Tibial nerve (tissue), 4 donors: Measurements from ENCODE around the gene EFTUD2. TPM values are rescaled to one million over a fixed set of nuclear protein-coding genes. Genes with fewer than 3 reads are reported as not detected.

Experiments used
- DNase-seq, 2 donors: peaks; one replicate each; pipeline ENCODE4 v3.0.0-alpha.2; 2019; ENCODE audit warnings: low spot score in 2 of 2
- H3K27ac ChIP-seq, 4 donors: fragments of 200-600 bp; sonication (generic) in 3 of 4; one replicate each; pipeline ENCODE4 v1.5.1; 2017 to 2019; ENCODE audit warnings: mild to moderate bottlenecking in 1 of 4
- H3K27me3 ChIP-seq, 2 donors: fragments of 200-600 bp; sonication (generic) in 1 of 2; one replicate each; pipeline versions ENCODE4 v1.5.1 to v1.6.0; 2017 to 2019
- H3K36me3 ChIP-seq, 3 donors: fragments of 200-600 bp; sonication (generic); one replicate each; pipeline ENCODE4 v1.5.1; 2018 to 2019
- H3K4me1 ChIP-seq, 4 donors: fragments of 200-600 bp; sonication (generic) in 3 of 4; one replicate each; pipeline ENCODE4 v1.5.1; 2017 to 2019
- H3K4me3 ChIP-seq, 4 donors: fragments of 200-600 bp; sonication (generic) in 3 of 4; one replicate each; pipeline ENCODE4 v1.5.1; 2017 to 2019; ENCODE audit warnings: mild to moderate bottlenecking in 1 of 4, moderate library complexity in 1 of 4
- H3K9me3 ChIP-seq, 4 donors: fragments of 200-600 bp; sonication (generic) in 3 of 4; one replicate each; pipeline ENCODE4 v1.5.1; 2017 to 2019
- EP300 ChIP-seq, 2 donors: sonication (generic); formaldehyde crosslinking; IDR thresholded peaks; one replicate each; pipeline ENCODE4 v1.6.1; 2017; ENCODE audit warnings: antibody characterized with exemption in 2 of 2, mild to moderate bottlenecking in 1 of 2
- POLR2A ChIP-seq, 2 donors: fragments of 450-650 bp; IDR thresholded peaks; one replicate each; pipeline ENCODE4 v1.6.1; 2017; ENCODE audit warnings: antibody characterized with exemption in 2 of 2, mild to moderate bottlenecking in 2 of 2, moderate library complexity in 2 of 2
- whole genome bisulfite sequencing, 2 donors: methylation state at CpG; one replicate each; pipeline ENCODE4 v1.1.5; 2018; 5-methylcytosine and 5-hydroxymethylcytosine counted together
- total RNA-seq, 4 donors: library from RNA; depleted of rRNA; stranded (reverse); fragments of >200 nt; gene quantifications; one replicate each; pipeline ENCODE4 v1.1.0, GENCODE V29; 2016
- TF ChIP-seq, protein P1 (sequence below), 5 experiments: fragments of 200-600 bp in 3 of 5; fragments of 450-650 bp in 2 of 5; sonication (generic) in 3 of 5; IDR thresholded peaks; one replicate each; pipeline ENCODE4 v1.5.1; 2016 to 2019; ENCODE audit warnings: antibody characterized with exemption in 5 of 5, mild to moderate bottlenecking in 3 of 5, moderate library complexity in 2 of 5

EFTUD2 gene
- total RNA-seq, 4 donors from 2014 or later: 48.9 to 137 (median 57.0) TPM

DNA sequence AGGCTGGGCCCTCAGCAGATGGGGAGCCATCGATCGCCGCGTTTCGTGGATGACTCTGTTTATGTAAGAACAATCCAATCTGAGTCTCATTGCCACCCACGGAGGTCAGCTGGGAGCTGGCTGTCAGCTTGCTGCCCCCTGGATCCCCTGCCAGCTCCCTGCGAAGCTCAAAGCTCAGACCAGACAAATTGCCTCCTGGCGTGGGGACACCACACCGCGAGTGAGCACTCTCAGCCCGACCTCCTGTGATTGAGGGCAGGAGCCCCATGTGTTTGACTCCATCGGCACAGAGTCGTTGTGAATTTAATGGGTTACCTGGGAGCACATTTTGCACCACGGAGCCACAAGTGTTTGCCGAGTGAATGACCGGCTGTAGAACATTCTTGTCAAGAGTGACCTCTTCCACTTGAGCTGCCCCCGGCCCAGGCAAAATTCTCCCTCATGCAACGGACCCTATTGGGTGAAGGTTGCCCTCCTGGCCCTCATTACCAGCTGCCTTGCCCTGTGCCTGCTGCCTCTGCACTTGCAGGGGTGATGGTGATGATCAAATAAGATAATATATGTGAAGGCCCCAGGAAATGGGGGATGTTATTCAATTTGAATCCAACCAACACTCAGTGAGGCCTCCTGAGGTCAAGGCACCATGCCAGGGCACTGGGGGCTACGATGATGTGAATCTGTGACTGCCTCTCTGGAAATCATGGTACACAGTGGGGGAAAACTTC lies 23.7 kb upstream of the EFTUD2 start:
- no peaks in the 10 kb centered on the region for H3K27me3 ChIP-seq
- no peak overlapping the region for H3K27ac ChIP-seq
- DNase-seq: no peak
- no peaks in the 10 kb centered on the region for H3K36me3 ChIP-seq
- peaks cover 0 to 34% (median 9%) of the 10 kb centered on the region in 4 donors for H3K4me1 ChIP-seq
- TF ChIP-seq, protein P1, sequence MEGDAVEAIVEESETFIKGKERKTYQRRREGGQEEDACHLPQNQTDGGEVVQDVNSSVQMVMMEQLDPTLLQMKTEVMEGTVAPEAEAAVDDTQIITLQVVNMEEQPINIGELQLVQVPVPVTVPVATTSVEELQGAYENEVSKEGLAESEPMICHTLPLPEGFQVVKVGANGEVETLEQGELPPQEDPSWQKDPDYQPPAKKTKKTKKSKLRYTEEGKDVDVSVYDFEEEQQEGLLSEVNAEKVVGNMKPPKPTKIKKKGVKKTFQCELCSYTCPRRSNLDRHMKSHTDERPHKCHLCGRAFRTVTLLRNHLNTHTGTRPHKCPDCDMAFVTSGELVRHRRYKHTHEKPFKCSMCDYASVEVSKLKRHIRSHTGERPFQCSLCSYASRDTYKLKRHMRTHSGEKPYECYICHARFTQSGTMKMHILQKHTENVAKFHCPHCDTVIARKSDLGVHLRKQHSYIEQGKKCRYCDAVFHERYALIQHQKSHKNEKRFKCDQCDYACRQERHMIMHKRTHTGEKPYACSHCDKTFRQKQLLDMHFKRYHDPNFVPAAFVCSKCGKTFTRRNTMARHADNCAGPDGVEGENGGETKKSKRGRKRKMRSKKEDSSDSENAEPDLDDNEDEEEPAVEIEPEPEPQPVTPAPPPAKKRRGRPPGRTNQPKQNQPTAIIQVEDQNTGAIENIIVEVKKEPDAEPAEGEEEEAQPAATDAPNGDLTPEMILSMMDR (IDR thresholded peaks at IDR 0.05): no peak
- TF ChIP-seq EP300 (IDR thresholded peaks at IDR 0.05) (no peak), POLR2A (IDR thresholded peaks at IDR 0.05) (no peak)
- WGBS, 2 donors: 55 to 58% methylated on average over 14 to 19 of the region's 19 CpGs
- no peak overlapping the region for H3K4me3 ChIP-seq
- no peaks in the 10 kb centered on the region for H3K9me3 ChIP-seq

DNA sequence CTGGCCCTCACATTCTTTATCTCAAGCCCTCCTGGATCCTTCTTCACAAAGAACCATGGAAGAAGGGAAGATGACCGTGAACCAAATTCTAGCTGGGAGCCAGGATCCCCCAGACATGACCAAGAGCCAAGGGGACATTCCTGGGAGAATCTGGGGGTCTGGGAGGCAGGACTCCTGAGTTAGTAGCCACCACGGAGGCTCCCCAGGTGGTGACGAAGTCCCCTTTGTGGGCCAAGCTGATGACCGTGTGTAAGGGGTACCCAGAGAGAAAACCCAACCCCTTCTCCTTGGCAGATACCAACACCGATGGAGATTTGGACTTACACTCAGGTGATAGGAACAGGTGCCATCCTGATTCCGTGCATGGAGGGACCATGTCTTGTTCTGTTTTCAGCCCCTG lies 22.9 kb upstream of the EFTUD2 start:
- Histone ChIP-seq H3K36me3 (no peaks in the 10 kb centered on the region), H3K27me3 (no peaks in the 10 kb centered on the region), H3K4me1 (peaks cover 0 to 41% (median 13%) of the 10 kb centered on the region in 4 donors), H3K9me3 (no peaks in the 10 kb centered on the region), H3K4me3 (no peak overlapping the region), H3K27ac (no peak overlapping the region)
- no peak for DNase-seq
- 83 to 92% methylated on average over 5 to 6 of the region's 6 CpGs for WGBS, 2 donors
- TF ChIP-seq POLR2A (IDR thresholded peaks at IDR 0.05): no peak
- TF ChIP-seq, protein P1 (IDR thresholded peaks at IDR 0.05): no peak
- no peak for TF ChIP-seq EP300 (IDR thresholded peaks at IDR 0.05)

DNA sequence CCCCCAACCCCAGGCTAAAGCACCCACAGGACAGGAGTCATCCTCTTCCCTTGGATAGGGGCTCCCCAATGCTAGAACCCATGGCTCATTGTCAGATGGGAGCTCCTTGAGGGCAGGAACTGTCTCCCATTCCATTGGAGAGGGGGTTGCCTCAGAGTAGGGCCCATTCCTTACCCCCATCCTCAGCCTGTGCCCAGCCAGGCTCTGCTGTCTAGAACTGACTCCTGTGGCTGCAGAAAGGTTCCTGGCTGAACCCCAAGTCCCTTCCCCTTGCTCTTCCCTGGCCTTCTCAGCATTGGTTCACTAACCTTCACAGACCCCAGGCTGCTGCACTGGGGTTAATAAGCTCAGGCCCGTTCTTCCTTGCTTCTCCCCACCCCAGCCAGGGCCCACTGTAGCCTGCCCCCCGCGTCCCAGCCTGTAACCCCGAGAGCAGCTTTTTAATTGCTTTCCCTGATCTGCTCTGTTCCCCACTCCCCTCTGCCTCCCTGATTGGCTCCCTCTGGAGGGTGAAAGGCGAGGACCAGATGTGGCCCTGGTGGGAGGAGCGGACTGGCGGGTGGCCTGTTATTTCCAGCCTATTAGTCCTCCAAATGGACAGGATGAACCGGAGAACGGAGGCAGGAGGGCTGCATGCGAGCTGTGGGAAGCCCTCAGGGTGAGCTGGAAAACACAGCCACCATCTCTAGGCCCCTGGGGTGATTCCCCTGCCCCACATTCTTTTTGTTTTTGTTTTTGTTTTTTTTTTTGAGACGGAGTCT lies 22.1 kb upstream of the EFTUD2 start:
- H3K27me3 ChIP-seq: no peaks in the 10 kb centered on the region
- no peaks in the 10 kb centered on the region for H3K9me3 ChIP-seq
- 52 to 56% methylated on average over 11 of the region's 11 CpGs for WGBS, 2 donors
- peak overlapping the region in 2 of 4 donors; percentile 70 to 78 for H3K27ac ChIP-seq
- H3K4me1 ChIP-seq: peaks cover 0 to 48% (median 14%) of the 10 kb centered on the region in 4 donors
- no peaks in the 10 kb centered on the region for H3K36me3 ChIP-seq
- DNase-seq: no peak
- H3K4me3 ChIP-seq: no peak overlapping the region
- TF ChIP-seq POLR2A (IDR thresholded peaks at IDR 0.05) (no peak), EP300 (IDR thresholded peaks at IDR 0.05) (no peak)
- TF ChIP-seq, protein P1 (IDR thresholded peaks at IDR 0.05): no peak

DNA sequence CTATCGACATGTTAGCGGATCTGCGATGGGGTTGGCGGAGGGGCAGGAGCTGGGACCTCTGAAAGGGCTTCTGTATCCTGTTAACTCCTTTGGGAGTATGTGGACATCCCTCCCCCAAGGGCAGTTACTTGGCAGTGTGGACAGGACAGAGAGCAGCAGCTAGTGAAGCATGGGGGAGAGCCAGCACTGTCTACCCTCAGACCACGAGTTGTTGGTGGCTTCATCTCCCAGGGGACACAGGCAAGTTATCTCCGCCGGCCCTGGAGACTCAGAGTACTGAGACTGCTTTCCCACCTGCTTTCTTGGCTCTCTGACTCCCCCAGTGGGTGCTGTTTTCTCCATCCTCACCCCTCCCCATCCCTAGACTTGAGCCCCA lies 21.3 kb upstream of the EFTUD2 start:
- no peak for DNase-seq

More for the DNA sequence above, 21.3 kb upstream of the EFTUD2 start:
- H3K27ac ChIP-seq: peak overlapping the region in 3 of 4 donors; percentile 43 to 78 (median 70)
- 70 to 77% methylated on average over 7 of the region's 7 CpGs for WGBS, 2 donors
- peaks cover 0 to 55% (median 20%) of the 10 kb centered on the region in 4 donors for H3K4me1 ChIP-seq
- H3K27me3 ChIP-seq: no peaks in the 10 kb centered on the region
- no peaks in the 10 kb centered on the region for H3K36me3 ChIP-seq
- H3K4me3 ChIP-seq: no peak overlapping the region
- H3K9me3 ChIP-seq: no peaks in the 10 kb centered on the region
- TF ChIP-seq, protein P1 (IDR thresholded peaks at IDR 0.05): no peak
- TF ChIP-seq POLR2A (IDR thresholded peaks at IDR 0.05): no peak
- no peak for TF ChIP-seq EP300 (IDR thresholded peaks at IDR 0.05)
